ENCODE results near the gene PEAK1.

DNA sequence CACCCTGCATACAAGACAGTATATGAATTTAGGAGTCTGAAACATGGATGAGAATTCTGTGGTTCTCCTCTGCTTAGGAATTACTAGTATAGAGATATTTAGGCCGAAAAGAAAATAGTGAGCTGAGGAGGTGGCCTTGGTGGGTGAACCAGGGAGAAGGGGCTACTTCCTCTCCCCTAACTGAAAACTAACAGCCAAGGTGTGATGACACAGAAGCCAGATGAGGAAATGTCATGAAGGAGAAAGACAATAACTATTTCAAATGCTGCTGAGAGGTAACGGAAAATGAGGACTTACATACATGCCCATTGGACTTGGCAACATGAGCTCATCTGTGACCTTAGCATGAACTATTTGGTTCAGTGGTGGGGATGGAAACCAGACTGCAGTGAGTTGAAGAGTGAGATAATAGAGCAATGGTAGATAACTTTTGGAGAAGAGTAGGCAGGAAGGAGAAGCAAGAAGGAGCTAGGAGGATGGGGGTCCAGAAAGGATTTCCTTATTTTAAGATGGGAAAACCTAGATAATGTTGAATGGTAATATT is 234.6 kb downstream of the PEAK1 start:
- TF ChIP-seq EZH2 (IDR thresholded peaks at IDR 0.05; ENCODE audit: low read length), result no peak
- TF ChIP-seq, protein P1, sequence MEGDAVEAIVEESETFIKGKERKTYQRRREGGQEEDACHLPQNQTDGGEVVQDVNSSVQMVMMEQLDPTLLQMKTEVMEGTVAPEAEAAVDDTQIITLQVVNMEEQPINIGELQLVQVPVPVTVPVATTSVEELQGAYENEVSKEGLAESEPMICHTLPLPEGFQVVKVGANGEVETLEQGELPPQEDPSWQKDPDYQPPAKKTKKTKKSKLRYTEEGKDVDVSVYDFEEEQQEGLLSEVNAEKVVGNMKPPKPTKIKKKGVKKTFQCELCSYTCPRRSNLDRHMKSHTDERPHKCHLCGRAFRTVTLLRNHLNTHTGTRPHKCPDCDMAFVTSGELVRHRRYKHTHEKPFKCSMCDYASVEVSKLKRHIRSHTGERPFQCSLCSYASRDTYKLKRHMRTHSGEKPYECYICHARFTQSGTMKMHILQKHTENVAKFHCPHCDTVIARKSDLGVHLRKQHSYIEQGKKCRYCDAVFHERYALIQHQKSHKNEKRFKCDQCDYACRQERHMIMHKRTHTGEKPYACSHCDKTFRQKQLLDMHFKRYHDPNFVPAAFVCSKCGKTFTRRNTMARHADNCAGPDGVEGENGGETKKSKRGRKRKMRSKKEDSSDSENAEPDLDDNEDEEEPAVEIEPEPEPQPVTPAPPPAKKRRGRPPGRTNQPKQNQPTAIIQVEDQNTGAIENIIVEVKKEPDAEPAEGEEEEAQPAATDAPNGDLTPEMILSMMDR (optimal IDR thresholded peaks at IDR 0.05 in 1 of 3, IDR thresholded peaks at IDR 0.05 in 1 of 3, conservative IDR thresholded peaks at IDR 0.05 in 1 of 3; ENCODE audit: extremely low read depth in 1 of 3, insufficient read depth in 2 of 3, low read length in 3 of 3), result no peak

Data from keratinocyte (primary cell).